ENCODE measurements around the gene RXRA. TPM values are rescaled to one million over a fixed set of nuclear protein-coding genes. Genes with fewer than 3 reads are reported as not detected.

RXRA gene
- polyA plus RNA-seq, 3 donors, result 15.8 to 91.0 (median 23.2) TPM

DNA sequence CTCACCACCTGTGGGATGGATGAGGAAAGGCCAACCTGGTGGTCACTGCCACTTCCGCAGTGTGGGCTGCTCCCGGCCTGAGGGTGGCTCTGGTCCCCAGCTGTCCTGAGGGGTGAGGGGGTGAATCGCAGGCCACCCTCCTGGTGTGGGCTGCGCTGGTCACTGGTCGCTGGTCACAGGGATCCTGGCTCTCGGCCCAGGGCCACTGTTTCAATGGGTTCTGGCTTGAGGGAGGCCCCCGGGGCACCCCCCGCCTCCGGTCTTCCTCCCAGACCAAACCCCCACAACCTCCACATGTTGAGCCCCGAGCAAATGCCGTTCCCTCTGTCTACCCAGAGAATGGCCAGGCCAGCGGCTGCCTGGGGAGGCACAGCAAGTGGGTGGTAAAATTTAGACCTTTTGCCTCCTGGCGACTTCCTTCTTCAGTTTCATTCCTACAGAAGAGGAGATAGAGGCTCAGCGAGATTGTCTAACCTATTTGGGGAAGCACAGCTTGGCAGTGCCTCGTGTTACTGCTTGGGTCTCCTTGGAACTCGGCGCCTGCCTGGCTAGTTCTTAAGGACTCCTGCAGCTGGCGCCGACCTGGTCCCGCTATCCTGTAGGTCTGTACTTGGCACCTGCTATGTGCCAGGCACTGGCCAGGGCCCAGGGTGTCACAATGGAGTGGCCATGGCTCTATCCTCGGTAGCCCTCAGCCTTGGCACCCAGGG is 48.2 kb downstream of the RXRA start:
- H3K36me3 ChIP-seq (replicated peaks in 1 of 2; ENCODE audit: control insufficient read depth in 1 of 2, insufficient read depth in 2 of 2, low read length in 2 of 2), result peaks cover 16 to 18% of the 10 kb centered on the region in 2 donors
- H3K4me1 ChIP-seq (ENCODE audit: control insufficient read depth in 1 of 2, insufficient read depth in 2 of 2, low read length in 2 of 2), result peaks cover 98 to 99% of the 10 kb centered on the region in 2 donors
- peak overlapping the region; percentile 100 for H3K27ac Mint-ChIP-seq
- peak overlapping the region; percentile 89 for H3K4me2 ChIP-seq (replicated peaks; ENCODE audit: extremely low read depth, low read length, poor library complexity, severe bottlenecking)
- peak; percentile 76 to 91 (median 82) for DNase-seq
- peaks cover 18 to 48% of the 10 kb centered on the region in 2 donors for H3K36me3 Mint-ChIP-seq
- H2AFZ ChIP-seq (ENCODE audit: insufficient read depth, low read depth, low read length, poor library complexity, severe bottlenecking), result no peak overlapping the region
- peaks cover 40% of the 10 kb centered on the region for H4K20me1 ChIP-seq (ENCODE audit: insufficient read depth, low read length)
- H3K27me3 ChIP-seq (ENCODE audit: control insufficient read depth in 2 of 2, insufficient read depth in 2 of 2, low read length in 2 of 2), result no peaks in the 10 kb centered on the region
- peaks cover 0 to 2% (median 0%) of the 10 kb centered on the region in 3 donors for H3K27me3 Mint-ChIP-seq (ENCODE audit: low read depth in 3 of 3)
- peaks cover 92% of the 10 kb centered on the region for H3K4me1 Mint-ChIP-seq
- peaks cover 97% of the 10 kb centered on the region for H3K79me2 ChIP-seq (ENCODE audit: insufficient read depth, low read length)
- peak overlapping the region; percentile 99 to 100 for H3K27ac ChIP-seq (ENCODE audit: low read depth in 1 of 2, low read length in 2 of 2)
- H3K9ac ChIP-seq (ENCODE audit: insufficient read depth, low read length, poor library complexity, severe bottlenecking), result peak overlapping the region; percentile 91
- 45% methylated on average over 19 of the region's 21 CpGs for WGBS (ENCODE audit: insufficient coverage)
- TF ChIP-seq, protein P1, sequence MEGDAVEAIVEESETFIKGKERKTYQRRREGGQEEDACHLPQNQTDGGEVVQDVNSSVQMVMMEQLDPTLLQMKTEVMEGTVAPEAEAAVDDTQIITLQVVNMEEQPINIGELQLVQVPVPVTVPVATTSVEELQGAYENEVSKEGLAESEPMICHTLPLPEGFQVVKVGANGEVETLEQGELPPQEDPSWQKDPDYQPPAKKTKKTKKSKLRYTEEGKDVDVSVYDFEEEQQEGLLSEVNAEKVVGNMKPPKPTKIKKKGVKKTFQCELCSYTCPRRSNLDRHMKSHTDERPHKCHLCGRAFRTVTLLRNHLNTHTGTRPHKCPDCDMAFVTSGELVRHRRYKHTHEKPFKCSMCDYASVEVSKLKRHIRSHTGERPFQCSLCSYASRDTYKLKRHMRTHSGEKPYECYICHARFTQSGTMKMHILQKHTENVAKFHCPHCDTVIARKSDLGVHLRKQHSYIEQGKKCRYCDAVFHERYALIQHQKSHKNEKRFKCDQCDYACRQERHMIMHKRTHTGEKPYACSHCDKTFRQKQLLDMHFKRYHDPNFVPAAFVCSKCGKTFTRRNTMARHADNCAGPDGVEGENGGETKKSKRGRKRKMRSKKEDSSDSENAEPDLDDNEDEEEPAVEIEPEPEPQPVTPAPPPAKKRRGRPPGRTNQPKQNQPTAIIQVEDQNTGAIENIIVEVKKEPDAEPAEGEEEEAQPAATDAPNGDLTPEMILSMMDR (IDR thresholded peaks at IDR 0.05), result no peak
- peaks cover 0 to 3% (median 0%) of the 10 kb centered on the region in 7 donors for H3K9me3 Mint-ChIP-seq
- H3K9me3 ChIP-seq (replicated peaks in 1 of 2; ENCODE audit: control insufficient read depth in 1 of 2, insufficient read depth in 1 of 2, low read length in 2 of 2), result no peaks in the 10 kb centered on the region
- peak overlapping the region; percentile 28 to 81 (median 51) for H3K4me3 ChIP-seq (replicated peaks in 1 of 3; ENCODE audit: low read depth in 2 of 3, low read length in 3 of 3)
- intact Hi-C loops (cut with micrococcal nuclease), result loop anchor here in 1 of 2 donors (5.0 kb wide), 4 partner anchors 32 to 132 kb away; partner anchors contain the start of gene RXRA
- peak overlapping the region; percentile 75 to 93 for H3K4me3 Mint-ChIP-seq

DNA sequence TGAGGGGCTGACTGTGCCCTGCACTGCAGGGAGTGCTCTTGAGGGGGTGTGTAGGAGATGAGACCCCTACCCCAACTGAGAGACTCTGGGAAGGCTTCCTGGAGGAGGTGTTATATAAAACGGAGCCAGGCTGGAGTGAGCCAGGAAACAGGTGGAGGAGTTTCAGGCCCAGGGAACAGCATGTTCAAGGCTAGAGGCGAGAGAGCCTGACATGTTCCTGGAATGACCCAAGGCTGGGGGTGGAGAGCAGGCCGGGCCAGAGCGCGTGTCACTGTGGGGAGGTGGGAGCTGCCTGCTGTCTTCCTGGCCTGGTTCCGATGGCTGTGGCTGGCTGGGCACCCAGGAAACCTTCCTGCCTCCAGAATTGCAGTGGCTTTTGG is 48.7 kb downstream of the RXRA start:
- Histone ChIP-seq H3K36me3 (replicated peaks in 1 of 2; ENCODE audit: control insufficient read depth in 1 of 2, insufficient read depth in 2 of 2, low read length in 2 of 2) (peaks cover 16 to 18% of the 10 kb centered on the region in 2 donors), H3K27ac (ENCODE audit: low read depth in 1 of 2, low read length in 2 of 2) (peak overlapping the region; percentile 99 to 100), H3K79me2 (ENCODE audit: insufficient read depth, low read length) (peaks cover 97% of the 10 kb centered on the region), H2AFZ (ENCODE audit: insufficient read depth, low read depth, low read length, poor library complexity, severe bottlenecking) (no peak overlapping the region), H4K20me1 (ENCODE audit: insufficient read depth, low read length) (peaks cover 45% of the 10 kb centered on the region), H3K4me2 (replicated peaks; ENCODE audit: extremely low read depth, low read length, poor library complexity, severe bottlenecking) (peak overlapping the region; percentile 89), H3K27me3 (ENCODE audit: control insufficient read depth in 2 of 2, insufficient read depth in 2 of 2, low read length in 2 of 2) (no peaks in the 10 kb centered on the region), H3K9ac (ENCODE audit: insufficient read depth, low read length, poor library complexity, severe bottlenecking) (peak overlapping the region; percentile 91), H3K9me3 (replicated peaks in 1 of 2; ENCODE audit: control insufficient read depth in 1 of 2, insufficient read depth in 1 of 2, low read length in 2 of 2) (no peaks in the 10 kb centered on the region), H3K4me1 (ENCODE audit: control insufficient read depth in 1 of 2, insufficient read depth in 2 of 2, low read length in 2 of 2) (peaks cover 98 to 99% of the 10 kb centered on the region in 2 donors), H3K4me3 (replicated peaks in 1 of 3; ENCODE audit: low read depth in 2 of 3, low read length in 3 of 3) (peak overlapping the region; percentile 17 to 81 (median 51))
- Mint-ChIP-seq H3K4me3 (peak overlapping the region; percentile 75 to 93), H3K27me3 (ENCODE audit: low read depth in 3 of 3) (peaks cover 0 to 2% (median 0%) of the 10 kb centered on the region in 3 donors), H3K9me3 (peaks cover 0 to 3% (median 0%) of the 10 kb centered on the region in 7 donors), H3K4me1 (peaks cover 90% of the 10 kb centered on the region), H3K36me3 (peaks cover 18 to 49% of the 10 kb centered on the region in 2 donors), H3K27ac (peak overlapping the region; percentile 100)
- WGBS (ENCODE audit: insufficient coverage), result 78% methylated on average over 5 of the region's 6 CpGs
- intact Hi-C loops (cut with micrococcal nuclease), result loop anchor here in 1 of 2 donors (5.0 kb wide), 1 partner anchor 33 kb away; no protein-coding TSS in a partner anchor
- TF ChIP-seq, protein P1 (IDR thresholded peaks at IDR 0.05), result no peak
- DNase-seq, result no peak
